Dendritic cell treated with granulocyte-macrophage colony-stimulating factor and Interleukin-4, amounts not matched to agents 40 ng/mL and 50 ng/mL, for 4 days (primary cell): ENCODE results near the gene DDB1.

ENCODE experiments used
- H3K27ac Mint-ChIP-seq: one replicate; pipeline ENCODE4 v1.8.0; 2022; ENCODE audit warnings: mild to moderate bottlenecking, mixed read lengths
- H3K27me3 Mint-ChIP-seq: one replicate; pipeline ENCODE4 v1.8.0; 2022; ENCODE audit warnings: mild to moderate bottlenecking, mixed read lengths
- H3K36me3 Mint-ChIP-seq: one replicate; pipeline ENCODE4 v1.8.0; 2022; ENCODE audit warnings: low read depth, mixed read lengths
- H3K4me1 Mint-ChIP-seq: one replicate; pipeline ENCODE4 v1.8.0; 2022; ENCODE audit warnings: low read depth, mixed read lengths
- H3K4me3 Mint-ChIP-seq: one replicate; pipeline ENCODE4 v1.8.0; 2022; ENCODE audit warnings: mild to moderate bottlenecking, moderate library complexity, mixed read lengths
- H3K9me3 Mint-ChIP-seq: one replicate; pipeline ENCODE4 v1.8.0; 2022; ENCODE audit warnings: mixed read lengths
- intact Hi-C: fragments of 100-400 bp; cut with micrococcal nuclease; formaldehyde crosslinking; loops from one replicate; pipeline ENCODE4 v1.15.0; 2022

Gene DDB1

DNA sequence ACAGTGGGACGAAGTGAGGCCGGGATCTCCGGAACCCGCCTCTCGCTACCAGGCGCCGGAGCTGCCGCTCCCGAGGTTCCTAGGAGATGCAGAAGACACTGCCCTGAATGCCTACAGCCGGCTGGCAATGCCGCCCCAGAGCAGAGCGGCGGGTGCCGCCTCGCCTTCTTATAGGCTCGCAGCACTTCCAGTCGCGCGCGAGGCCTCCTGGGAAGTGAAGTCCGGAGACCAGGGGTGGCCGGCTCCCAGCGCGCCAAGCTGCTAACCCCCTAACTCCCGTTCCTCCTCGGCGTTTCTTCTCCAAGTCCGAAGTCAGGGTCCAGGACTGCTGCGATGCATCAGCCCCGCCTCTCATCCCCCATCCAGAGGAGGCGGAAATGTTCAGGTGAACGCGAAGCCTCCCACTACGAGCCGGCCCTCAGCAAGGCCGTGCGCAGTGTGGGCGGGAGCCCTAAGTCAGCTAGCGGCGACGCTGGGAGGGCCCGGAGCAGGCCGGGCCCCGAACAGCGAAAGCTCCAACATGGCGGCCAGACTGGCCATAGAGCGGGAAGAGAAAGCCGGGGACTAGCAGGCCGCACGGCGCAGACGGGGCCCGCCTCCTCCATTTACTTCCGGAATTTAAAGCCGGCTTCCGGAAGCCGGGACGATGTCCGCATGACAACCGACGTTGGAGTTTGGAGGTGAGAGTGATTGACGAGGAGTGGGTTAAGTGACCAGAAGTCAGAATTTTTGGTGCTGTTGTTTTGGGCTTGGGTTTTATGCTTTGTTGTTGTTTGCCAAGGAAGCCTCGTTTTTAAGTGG is 29.0 kb upstream of the DDB1 start, which contains the start of the genes CYB561A3 and TMEM138:
TSS of gene CYB561A3 (minus strand) at position 142 of the 801 bp plus-strand sequence. CDS start 5,169 bp downstream, outside the sequence.
TSS of gene TMEM138 (plus strand) at position 634 of the 801 bp plus-strand sequence. CDS start 2,017 bp downstream, outside the sequence.
- Mint-ChIP-seq H3K4me3 (peak within 1 kb of the TSS; percentile 100), H3K9me3 (no peaks in the 10 kb centered on the region), H3K4me1 (peaks cover 50% of the 10 kb centered on the region), H3K27me3 (no peaks in the 10 kb centered on the region), H3K27ac (peak within 1 kb of the TSS; percentile 98), H3K36me3 (peaks cover 50% of the 10 kb centered on the region)
- intact Hi-C loops = loop anchor here (1.0 kb wide), 1 partner anchor 29 kb away; the partner anchor contains the start of genes DDB1 and TKFC

DNA sequence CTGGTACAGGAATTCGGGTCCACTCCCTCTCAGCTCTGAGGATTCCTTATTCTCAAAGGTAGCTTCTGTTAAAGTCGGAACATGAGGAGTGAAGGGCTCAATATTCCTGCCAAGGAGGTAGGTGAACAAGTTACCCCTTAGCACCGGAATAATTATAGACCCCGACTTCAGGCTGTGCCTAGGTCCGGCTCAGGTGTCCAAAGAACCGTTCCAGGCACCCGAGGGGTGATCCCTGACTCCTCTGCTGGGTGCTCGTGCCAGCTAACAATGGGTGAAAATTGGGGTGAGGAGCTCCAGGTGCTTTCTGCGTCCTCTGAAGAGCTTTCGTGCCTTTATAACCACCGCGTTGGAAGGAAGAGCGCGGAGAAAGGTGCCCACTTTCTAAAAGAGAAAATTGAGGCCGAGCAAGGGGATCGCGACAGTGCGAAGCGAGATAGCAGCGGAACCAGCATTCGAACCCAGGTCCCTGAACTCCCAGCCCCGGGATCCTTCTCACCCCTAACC is 28.4 kb upstream of the DDB1 start:
- Mint-ChIP-seq H3K36me3 (peaks cover 47% of the 10 kb centered on the region), H3K27me3 (no peaks in the 10 kb centered on the region), H3K4me1 (peaks cover 57% of the 10 kb centered on the region), H3K4me3 (peak overlapping the region; percentile 100), H3K27ac (peak overlapping the region; percentile 98), H3K9me3 (no peaks in the 10 kb centered on the region)
- intact Hi-C loops = loop anchor here (1.0 kb wide), 1 partner anchor 28 kb away; the partner anchor contains the start of genes DDB1 and TKFC

DNA sequence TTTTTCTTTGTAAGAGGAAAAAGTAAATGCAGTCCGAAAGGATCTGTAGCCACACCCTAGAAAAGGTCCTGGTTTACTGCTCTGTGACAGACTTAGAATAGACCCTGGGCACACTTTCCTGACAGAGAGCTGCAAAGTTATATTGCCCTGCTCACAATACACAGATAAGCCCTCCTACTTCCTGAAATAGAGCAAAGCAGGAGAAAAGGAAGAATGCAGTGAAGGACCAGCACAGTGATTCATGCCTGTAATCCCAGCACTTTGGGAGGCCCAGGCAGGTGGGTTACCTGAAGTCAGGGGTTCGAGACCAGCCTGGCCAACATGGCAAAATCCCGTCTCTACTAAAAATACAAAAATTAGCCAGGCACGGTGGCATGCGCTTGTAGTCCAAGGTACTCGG is 26.6 kb upstream of the DDB1 start:
- Mint-ChIP-seq H3K27me3 (no peaks in the 10 kb centered on the region), H3K36me3 (peaks cover 48% of the 10 kb centered on the region), H3K4me1 (peaks cover 61% of the 10 kb centered on the region)

DNA sequence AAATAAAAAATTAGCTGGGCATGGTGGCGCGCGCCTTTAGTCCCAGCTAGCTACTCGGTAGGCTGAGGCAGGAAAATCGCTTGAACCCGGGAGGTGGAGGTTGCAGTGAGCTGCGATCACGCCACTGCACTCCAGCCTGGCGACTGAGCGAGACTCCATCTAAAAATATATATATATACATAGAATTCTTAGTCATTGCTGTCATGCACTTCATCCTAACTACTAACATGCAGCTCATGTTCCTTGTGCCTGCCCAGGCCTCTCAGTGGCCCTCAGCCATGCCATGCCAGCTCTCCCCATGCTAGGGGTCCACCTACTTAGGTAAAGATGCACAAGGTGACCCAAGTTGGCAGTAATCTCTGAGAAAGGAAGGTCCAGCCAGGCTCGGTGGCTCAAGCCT is 25.7 kb upstream of the DDB1 start:
- H3K4me1 Mint-ChIP-seq = peaks cover 63% of the 10 kb centered on the region
- no peaks in the 10 kb centered on the region for H3K9me3 Mint-ChIP-seq
- intact Hi-C loops = no loop called here
- H3K36me3 Mint-ChIP-seq = peaks cover 48% of the 10 kb centered on the region
- H3K27me3 Mint-ChIP-seq = no peaks in the 10 kb centered on the region
- H3K4me3 Mint-ChIP-seq = no peak overlapping the region
- no peak overlapping the region for H3K27ac Mint-ChIP-seq

More for the DNA sequence above, 26.6 kb upstream of the DDB1 start:
- Mint-ChIP-seq H3K9me3 (no peaks in the 10 kb centered on the region), H3K4me3 (no peak overlapping the region), H3K27ac (peak overlapping the region; percentile 15)
- intact Hi-C loops = no loop called here

DNA sequence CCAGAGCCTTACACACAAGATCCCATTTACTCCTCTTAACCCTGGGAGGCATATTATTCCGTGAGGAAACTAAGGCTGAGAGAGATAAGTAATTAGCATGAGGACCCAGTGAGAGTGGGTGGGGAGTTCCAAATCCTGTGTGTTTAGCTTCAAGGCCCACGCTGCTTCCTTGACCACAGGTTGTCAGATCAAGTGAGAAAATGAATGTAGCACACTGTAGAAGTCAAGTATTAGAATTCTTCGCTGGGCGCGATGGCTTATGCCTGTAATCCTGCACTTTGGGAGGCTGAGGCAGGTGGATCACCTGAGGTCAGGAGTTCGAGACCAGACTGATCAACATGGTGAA is 25.0 kb upstream of the DDB1 start:
- Mint-ChIP-seq H3K4me3 (no peak overlapping the region), H3K27ac (peak overlapping the region; percentile 76), H3K4me1 (peaks cover 63% of the 10 kb centered on the region), H3K36me3 (peaks cover 54% of the 10 kb centered on the region), H3K9me3 (no peaks in the 10 kb centered on the region), H3K27me3 (no peaks in the 10 kb centered on the region)
- intact Hi-C loops = no loop called here

DNA sequence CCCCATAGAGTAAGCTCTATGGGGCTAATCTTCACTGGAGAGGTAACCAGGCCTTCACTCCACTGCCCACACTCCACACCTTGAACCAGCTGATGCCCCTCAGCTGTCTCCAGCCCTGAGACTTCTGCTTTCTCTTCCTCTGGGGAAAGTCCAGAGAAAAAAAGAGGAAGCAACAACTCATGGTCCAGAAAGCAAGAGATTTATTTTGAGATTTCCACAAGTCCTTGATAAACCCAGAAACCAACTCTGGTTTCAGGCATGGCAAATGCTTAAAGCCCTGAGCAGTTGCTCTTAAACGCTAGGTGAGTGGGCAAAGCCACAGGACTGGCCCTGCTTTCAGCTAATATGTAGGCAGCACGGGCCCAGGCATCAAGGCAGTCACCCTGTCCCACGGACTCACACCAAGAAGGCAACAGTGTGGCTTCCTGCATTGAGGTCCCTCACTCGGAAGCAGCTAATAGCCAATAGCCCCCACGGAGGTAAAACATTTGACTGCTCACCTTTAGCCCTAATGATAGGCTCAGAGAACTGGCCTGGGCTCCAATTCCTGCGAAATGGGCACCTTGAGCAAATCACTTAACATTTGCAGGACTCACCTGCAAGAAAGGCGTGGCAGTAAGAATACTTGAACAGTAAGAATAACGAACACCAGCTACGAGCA is 24.5 kb upstream of the DDB1 start:
- Mint-ChIP-seq H3K27me3 (no peaks in the 10 kb centered on the region), H3K4me3 (peak overlapping the region; percentile 13), H3K36me3 (peaks cover 55% of the 10 kb centered on the region), H3K4me1 (peaks cover 62% of the 10 kb centered on the region), H3K27ac (peak overlapping the region; percentile 76), H3K9me3 (no peaks in the 10 kb centered on the region)
- intact Hi-C loops = no loop called here

DNA sequence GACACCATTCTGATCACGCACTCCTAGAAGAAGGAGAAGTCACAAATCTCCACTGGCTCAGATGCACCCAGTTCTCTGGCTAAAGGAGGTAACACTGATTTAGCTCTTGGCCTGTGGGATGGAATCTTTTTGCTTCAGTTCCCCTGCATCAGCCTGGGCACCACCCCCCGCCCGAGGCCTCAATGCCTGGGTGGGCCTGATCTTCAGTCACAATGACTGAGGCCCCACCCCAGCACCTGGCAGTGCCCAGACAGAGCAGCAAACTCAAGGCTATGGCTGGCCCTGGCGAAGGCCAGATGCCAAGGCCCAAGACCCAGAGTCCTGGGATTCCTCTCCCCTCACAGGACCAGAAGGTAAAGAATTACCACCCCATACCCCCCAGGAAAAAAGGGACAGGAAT is 23.8 kb upstream of the DDB1 start:
- no peaks in the 10 kb centered on the region for H3K27me3 Mint-ChIP-seq
- H3K27ac Mint-ChIP-seq = peak overlapping the region; percentile 76
- no peak overlapping the region for H3K4me3 Mint-ChIP-seq
- no peaks in the 10 kb centered on the region for H3K9me3 Mint-ChIP-seq
- intact Hi-C loops = no loop called here
- peaks cover 55% of the 10 kb centered on the region for H3K36me3 Mint-ChIP-seq
- peaks cover 58% of the 10 kb centered on the region for H3K4me1 Mint-ChIP-seq

DNA sequence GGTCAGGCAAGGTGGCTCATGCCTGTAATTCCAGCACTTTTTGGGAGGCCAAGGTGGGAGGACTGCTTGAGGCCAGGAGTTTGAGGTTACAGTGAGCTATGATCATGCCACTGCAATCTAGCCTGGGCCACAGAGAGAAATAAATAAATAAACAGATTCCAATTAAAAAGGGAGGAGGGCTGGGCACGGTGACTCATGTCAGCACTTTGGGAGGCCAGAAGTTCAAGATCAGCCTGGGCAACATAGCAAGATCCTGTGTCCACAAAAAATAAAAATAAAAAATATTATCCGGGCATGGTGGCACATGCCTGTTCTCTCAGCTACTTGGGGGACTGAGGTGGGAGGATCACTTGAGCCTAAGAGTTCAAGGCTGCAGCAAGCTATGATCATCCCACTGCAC is 21.3 kb upstream of the DDB1 start:
- H3K27ac Mint-ChIP-seq = no peak overlapping the region
- peaks cover 74% of the 10 kb centered on the region for H3K36me3 Mint-ChIP-seq
- H3K4me3 Mint-ChIP-seq = no peak overlapping the region

DNA sequence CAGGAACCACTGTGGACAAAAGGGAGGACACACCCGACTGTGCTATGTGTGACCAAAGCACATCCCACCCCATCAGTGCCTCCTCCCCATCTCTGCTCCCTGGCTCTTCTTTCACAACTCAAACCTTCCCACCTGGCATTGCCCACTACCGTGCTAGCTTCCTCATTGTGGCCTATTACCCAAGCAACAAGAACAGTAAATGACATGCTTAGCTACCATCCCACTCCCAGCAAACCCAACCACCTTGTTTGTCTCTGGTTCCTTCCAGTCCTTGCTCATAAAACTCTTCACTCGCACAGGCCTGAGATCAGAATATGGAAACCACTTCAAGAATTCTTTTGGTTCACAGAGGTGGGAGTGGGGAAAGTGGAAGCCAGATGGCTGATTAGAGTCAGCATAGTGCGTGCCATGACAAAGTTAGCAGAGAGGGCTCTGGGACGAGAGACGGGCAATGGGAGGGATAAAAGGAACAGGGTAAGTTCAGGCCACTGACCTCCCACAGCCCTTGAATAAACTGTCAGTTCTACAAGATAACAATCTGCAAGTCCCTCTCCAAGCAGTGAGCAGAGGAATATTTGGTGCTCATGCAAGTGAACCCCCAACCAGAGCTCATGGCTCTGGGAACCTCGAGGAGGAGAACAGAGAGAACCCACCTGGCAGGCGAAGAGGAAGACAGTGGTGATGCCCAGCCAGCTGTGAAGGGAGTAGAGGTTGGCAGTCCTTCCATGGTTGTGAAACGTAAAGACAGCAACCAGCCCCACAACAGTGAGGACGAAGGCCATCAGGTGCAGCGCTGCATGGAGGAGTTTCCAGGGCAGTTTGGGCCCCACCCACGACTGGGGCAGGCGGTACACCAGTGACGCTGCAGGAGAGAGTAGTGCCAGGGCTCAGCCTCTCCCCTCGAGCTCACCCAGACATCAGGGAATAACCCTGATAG is 20.5 kb upstream of the DDB1 start:
- H3K4me3 Mint-ChIP-seq = no peak overlapping the region
- no peaks in the 10 kb centered on the region for H3K9me3 Mint-ChIP-seq
- intact Hi-C loops = no loop called here
- peaks cover 82% of the 10 kb centered on the region for H3K36me3 Mint-ChIP-seq
- no peak overlapping the region for H3K27ac Mint-ChIP-seq
- H3K4me1 Mint-ChIP-seq = peaks cover 59% of the 10 kb centered on the region
- no peaks in the 10 kb centered on the region for H3K27me3 Mint-ChIP-seq

More for the DNA sequence above, 21.3 kb upstream of the DDB1 start:
- Mint-ChIP-seq H3K27me3 (no peaks in the 10 kb centered on the region), H3K9me3 (no peaks in the 10 kb centered on the region), H3K4me1 (peaks cover 58% of the 10 kb centered on the region)
- intact Hi-C loops = no loop called here

DNA sequence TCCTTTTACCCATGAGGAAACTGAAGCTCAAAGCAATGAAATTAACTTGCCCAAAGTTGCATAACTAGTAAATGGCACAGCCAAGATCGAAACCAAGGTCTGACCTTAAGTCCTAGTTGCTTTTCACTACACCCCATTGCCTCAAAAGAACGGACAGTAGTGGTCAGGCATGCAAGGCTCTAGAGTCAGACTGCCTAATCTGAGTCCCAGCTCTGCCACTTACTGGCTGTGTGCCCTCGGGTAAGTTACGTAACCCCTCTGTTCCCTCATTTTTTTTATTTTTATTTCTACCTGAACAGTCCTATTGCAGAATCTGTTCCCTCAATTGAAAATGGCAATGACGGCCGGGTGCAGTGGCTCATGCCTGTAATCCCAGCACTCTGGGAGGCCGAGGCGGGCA is 19.1 kb upstream of the DDB1 start:
- H3K27ac Mint-ChIP-seq = no peak overlapping the region
- H3K9me3 Mint-ChIP-seq = no peaks in the 10 kb centered on the region
- H3K4me1 Mint-ChIP-seq = peaks cover 61% of the 10 kb centered on the region
- H3K36me3 Mint-ChIP-seq = peaks cover 96% of the 10 kb centered on the region
- intact Hi-C loops = no loop called here
- H3K4me3 Mint-ChIP-seq = no peak overlapping the region
- H3K27me3 Mint-ChIP-seq = no peaks in the 10 kb centered on the region

DNA sequence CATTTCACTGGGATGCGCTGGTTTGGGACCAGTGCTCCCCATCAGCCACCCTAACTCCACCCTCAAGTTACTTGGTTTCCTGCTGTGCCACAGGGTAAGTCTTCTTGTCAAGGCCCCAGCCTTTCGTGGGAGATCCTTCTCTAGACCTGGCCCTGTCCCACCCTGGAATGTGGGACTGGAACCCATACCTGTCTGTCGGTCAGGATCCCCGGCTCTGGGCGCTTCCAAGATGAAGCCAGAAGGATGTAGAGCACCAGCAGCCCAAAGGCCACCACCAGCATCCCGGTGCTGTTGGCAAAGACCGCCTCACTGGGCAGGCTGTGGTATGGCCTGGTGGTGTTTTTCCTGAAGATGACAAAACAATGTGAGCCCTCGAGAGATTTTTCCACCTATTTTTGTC is 17.9 kb upstream of the DDB1 start:
- H3K4me1 Mint-ChIP-seq = peaks cover 61% of the 10 kb centered on the region
- intact Hi-C loops = no loop called here
- H3K27me3 Mint-ChIP-seq = no peaks in the 10 kb centered on the region
- no peak overlapping the region for H3K27ac Mint-ChIP-seq
- no peaks in the 10 kb centered on the region for H3K9me3 Mint-ChIP-seq
- H3K36me3 Mint-ChIP-seq = peaks cover 99% of the 10 kb centered on the region
- no peak overlapping the region for H3K4me3 Mint-ChIP-seq

DNA sequence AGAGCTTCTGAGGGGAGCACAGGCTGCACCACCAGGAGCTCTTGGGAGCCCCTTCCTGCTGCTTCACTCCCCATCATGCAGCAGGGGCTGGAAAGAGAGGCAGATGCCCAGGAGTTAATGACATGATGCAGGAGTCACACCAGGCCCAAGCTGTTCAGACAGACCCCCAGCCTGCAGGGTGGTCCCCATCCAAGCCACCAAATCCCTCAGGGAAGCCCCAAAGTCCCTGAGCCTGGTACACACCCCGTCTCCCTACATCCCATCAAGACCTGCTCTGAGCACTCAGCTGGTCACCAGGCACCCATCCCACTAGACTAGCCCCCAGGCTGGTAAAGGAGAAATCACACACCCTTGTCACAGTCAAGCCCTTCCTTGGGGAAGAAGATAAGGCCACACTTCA is 17.4 kb upstream of the DDB1 start:
- H3K9me3 Mint-ChIP-seq = no peaks in the 10 kb centered on the region
- no peaks in the 10 kb centered on the region for H3K27me3 Mint-ChIP-seq
- intact Hi-C loops = no loop called here
- peaks cover 61% of the 10 kb centered on the region for H3K4me1 Mint-ChIP-seq
- H3K27ac Mint-ChIP-seq = no peak overlapping the region
- H3K36me3 Mint-ChIP-seq = peaks cover 96% of the 10 kb centered on the region
- no peak overlapping the region for H3K4me3 Mint-ChIP-seq

DNA sequence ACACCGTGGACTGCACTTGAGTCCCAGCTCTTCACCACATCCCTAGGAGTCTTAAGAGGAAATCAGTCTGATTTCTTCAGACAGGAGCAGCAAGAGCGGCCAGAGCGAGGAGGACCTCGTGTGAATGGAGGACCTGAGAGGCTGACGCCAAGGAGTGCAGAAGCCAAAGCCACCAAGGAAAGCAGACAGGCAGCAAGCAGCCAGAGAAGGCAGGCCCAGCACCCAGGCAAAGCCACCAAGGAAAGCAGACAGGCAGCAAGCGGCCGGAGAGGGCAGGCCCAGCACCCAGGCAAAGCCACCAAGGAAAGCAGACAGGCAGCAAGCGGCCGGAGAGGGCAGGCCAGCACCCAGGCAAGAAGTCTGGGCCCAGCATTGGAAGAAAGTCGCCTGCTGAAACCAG is 17.0 kb upstream of the DDB1 start:
- Mint-ChIP-seq H3K27ac (peak overlapping the region; percentile 20), H3K4me1 (peaks cover 61% of the 10 kb centered on the region), H3K36me3 (peaks cover 92% of the 10 kb centered on the region), H3K9me3 (no peaks in the 10 kb centered on the region), H3K27me3 (no peaks in the 10 kb centered on the region), H3K4me3 (no peak overlapping the region)
- intact Hi-C loops = no loop called here
